D341Med (cell line): ENCODE data around the gene ZNF276.
"Not testable (repeated sequence)": the region's sequence is repeated elsewhere in the genome, so short reads cannot be mapped to it uniquely, and the experiment has no call there.

Experiments
- DNase-seq: peaks from one replicate; pipeline ENCODE4 v3.0.0; 2012; ENCODE audit warnings: low spot score

The ZNF276 gene, protein sequence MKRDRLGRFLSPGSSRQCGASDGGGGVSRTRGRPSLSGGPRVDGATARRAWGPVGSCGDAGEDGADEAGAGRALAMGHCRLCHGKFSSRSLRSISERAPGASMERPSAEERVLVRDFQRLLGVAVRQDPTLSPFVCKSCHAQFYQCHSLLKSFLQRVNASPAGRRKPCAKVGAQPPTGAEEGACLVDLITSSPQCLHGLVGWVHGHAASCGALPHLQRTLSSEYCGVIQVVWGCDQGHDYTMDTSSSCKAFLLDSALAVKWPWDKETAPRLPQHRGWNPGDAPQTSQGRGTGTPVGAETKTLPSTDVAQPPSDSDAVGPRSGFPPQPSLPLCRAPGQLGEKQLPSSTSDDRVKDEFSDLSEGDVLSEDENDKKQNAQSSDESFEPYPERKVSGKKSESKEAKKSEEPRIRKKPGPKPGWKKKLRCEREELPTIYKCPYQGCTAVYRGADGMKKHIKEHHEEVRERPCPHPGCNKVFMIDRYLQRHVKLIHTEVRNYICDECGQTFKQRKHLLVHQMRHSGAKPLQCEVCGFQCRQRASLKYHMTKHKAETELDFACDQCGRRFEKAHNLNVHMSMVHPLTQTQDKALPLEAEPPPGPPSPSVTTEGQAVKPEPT

GRCh38 chr16:89720813-89721545 lies at the start of gene ZNF276, which contains the start of gene VPS9D1:
Gene ZNF276, plus strand, starts transcription at chr16:89721537. Its CDS starts 104 bp downstream, at chr16:89721641.
Gene VPS9D1, minus strand, starts transcription at chr16:89720898. Its CDS starts 37 bp downstream, at chr16:89720861.
- DNase-seq: peak; percentile 89

DNA sequence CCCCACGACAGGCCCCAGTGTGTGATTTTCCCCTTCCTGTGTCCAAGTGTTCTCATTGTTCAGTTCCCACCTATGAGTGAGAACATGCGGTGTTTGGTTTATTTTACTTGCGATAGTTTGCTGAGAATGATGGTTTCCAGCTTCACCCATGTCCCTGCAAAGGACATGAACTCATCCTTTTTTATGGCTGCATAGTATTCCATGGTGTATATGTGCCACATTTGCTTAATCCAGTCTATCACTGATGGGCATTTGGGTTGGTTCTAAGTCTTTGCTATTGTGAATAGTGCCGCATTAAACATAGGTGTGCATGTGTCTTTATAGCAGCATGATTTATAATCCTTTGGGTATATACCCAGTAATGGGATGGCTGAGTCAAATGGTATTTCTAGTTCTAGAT lies 49.8 kb upstream of the ZNF276 start:
- DNase-seq: not testable (repeated sequence)

- DNase-seq: no peak
These were observed 49.0 kb upstream of the ZNF276 start for GRCh38 chr16:89672177-89672941.

GRCh38 chr16:89678258-89678657 lies 43.1 kb upstream of the ZNF276 start:
- DNase-seq: no peak

GRCh38 chr16:89685916-89686315 lies 35.4 kb upstream of the ZNF276 start:
- no peak for DNase-seq

GRCh38 chr16:89686520-89687091 lies 34.7 kb upstream of the ZNF276 start, which contains the start of gene CDK10:
Gene CDK10, plus strand, starts transcription at chr16:89686689. Its CDS starts 22 bp downstream, at chr16:89686711.
- peak; percentile 97 for DNase-seq

- no peak for DNase-seq
These were observed 34.0 kb upstream of the ZNF276 start for GRCh38 chr16:89687092-89687940.

DNA sequence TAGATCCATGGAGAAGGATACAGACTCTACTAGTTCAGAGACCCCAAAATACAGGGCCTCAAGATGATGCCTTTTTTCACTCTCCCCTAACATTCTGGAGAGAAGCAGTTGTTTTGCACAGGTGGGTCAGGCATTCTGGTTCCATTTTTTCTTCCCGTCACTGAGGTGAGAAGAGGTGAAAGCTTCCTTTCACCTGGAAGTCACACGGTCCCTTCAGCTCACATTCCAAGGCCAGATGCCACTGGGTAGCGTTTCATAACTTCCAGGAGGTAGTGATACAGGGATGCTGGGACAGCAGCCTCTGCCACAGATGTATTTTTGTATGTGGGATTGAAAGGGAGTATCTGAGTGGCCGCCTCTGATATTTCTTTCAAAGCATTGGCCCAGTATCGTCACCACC lies 32.9 kb upstream of the ZNF276 start:
- no peak for DNase-seq

GRCh38 chr16:89689142-89689541 lies 32.2 kb upstream of the ZNF276 start:
- no peak for DNase-seq

- DNase-seq: not testable (repeated sequence)
These were observed 31.7 kb upstream of the ZNF276 start for GRCh38 chr16:89689621-89690020.

DNA sequence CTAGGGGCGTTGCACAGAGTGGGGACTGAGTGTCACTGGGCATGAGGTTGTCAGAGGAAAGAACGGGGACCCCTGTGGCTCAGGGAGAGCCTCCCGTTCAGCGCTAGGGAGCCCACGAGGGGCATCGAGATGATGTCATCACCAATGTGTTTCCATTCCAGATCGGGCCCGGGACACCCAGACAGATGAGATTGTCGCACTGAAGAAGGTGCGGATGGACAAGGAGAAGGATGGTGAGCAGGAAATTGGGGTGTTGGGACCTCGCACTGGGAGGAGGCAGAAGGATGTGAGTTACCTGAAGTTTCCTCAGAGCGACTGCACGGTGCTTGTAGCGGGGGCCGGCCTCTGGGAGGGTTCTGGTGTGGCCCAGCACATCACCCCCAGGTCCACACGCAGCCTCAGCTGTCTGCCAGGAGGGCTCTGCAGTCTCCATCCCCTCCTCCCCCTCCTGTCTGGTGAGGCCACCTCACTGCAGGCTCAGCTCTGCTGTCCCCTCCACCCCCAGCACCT lies 30.9 kb upstream of the ZNF276 start:
- DNase-seq: no peak

DNA sequence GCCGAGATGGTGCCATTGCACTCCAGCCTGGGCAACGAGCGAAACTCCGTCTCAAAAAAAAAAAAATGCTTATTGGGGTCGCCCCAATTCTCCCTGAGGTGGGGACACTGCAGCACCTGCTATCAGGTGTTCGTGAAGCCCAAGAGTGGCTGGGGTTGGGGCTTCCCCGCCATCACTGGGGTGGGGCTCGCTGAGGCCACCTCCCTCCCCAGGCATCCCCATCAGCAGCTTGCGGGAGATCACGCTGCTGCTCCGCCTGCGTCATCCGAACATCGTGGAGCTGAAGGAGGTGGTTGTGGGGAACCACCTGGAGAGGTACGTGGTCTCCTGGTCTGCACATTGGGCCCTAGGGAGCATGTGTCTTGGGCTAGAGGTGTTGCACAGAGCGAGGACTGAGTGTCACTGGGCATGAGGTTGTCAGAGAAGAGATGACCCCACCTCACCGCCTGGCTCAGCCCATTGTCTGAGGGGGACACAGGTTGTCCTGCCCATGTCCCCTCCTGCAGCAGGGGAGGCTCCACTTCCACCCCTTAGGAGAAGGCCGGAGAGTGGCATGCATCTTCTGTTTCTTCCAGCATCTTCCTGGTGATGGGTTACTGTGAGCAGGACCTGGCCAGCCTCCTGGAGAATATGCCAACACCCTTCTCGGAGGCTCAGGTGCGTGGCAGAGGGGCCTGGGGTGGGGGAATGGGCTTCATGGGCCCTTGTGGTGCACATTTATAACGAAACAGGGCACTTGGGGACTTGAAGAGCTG lies 29.9 kb upstream of the ZNF276 start:
- no peak for DNase-seq

GRCh38 chr16:89691986-89692569 lies 29.3 kb upstream of the ZNF276 start:
- DNase-seq: no peak

- no peak for DNase-seq
These were observed 28.0 kb upstream of the ZNF276 start for GRCh38 chr16:89693289-89693731.

DNA sequence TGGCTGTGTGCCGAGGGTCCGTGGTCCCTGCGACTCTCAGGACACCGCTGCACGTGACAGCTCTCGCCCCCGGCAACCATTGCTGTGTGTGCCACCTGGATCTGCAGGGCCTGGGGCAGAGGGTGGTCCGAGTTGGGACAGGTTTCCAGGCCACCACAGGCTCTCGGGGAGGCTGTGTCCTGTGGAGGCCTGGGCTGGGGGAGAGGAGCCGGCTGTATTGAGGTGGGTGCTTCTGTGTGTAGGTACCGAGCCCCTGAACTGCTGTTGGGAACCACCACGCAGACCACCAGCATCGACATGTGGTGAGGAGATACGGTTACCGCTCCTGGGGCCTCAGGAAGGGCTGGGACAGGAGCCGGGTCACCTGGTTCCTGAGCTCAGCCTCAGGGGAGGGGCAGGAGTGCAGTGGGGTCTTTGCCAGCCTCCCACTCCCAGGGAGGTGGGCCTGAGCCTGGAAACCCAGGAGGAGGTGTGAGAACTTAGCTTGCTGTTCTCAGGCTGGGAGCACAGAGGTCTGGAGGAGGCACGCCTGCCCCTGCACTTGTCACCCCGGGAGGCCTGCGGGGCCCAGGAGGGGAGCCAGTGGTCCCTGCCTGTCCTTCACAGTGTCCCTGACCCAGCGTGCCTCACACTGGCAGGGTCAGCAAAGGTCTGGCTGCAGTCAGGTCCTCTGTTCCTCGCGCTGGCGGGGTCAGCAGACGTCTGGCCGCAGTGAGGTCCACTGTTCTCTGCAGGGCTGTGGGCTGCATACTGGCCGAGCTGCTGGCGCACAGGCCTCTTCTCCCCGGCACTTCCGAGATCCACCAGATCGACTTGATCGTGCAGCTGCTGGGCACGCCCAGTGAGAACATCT lies 27.2 kb upstream of the ZNF276 start:
- DNase-seq: no peak

GRCh38 chr16:89694784-89695085 lies 26.6 kb upstream of the ZNF276 start:
- DNase-seq: not testable (repeated sequence)

- no peak for DNase-seq
These were observed 26.1 kb upstream of the ZNF276 start for GRCh38 chr16:89695086-89695874.
